IMR-90 (cell line): Measurements from ENCODE around the gene MMAB. TPM values are rescaled to one million over a fixed set of nuclear protein-coding genes. Genes with fewer than 3 reads are reported as not detected.

ENCODE experiments used
- ATAC-seq: fragments of 200-7000 bp; cut with Tn5 transposase; 2 replicates; pipeline ENCODE4 v1.9.1; 2020; ENCODE audit warnings: low read depth, mild to moderate bottlenecking, moderate library complexity
- BruUV-seq: library from RNA; stranded (reverse); fragments of 400-500 nt; replicated peaks from 2 replicates; lab custom pipeline; 2021; lab: Mats Ljungman, UMichigan
- CTCF ChIA-PET: fragments of 300-600 bp; formaldehyde crosslinking; extraction: SDS; loops from one replicate; lab custom pipeline; 2021; ENCODE audit warnings: antibody characterized with exemption; lab: Yijun Ruan, JAX
- POLR2A ChIA-PET: fragments of 300-600 bp; sonication (Branson Sonifier 250); formaldehyde crosslinking; loops from one replicate; lab custom pipeline; 2022; ENCODE audit warnings: antibody characterized with exemption; ENCODE audit not compliant: unreplicated experiment; lab: Charles Lee
- DNase-seq: peaks from one replicate; pipeline ENCODE4 v3.0.0; 2013
- H2AFZ ChIP-seq: replicated peaks from 2 replicates; pipeline ENCODE3; 2013; ENCODE audit warnings: low read length, mild to moderate bottlenecking; ENCODE audit not compliant: poor library complexity
- H2AK5ac ChIP-seq: 2 replicates; pipeline ENCODE4 v1.6.1; 2013; ENCODE audit warnings: low read depth, low read length, inconsistent platforms
- H2AK9ac ChIP-seq: replicated peaks from 2 replicates; pipeline ENCODE3; 2013; ENCODE audit warnings: mild to moderate bottlenecking, low read depth, low read length, moderate library complexity; ENCODE audit not compliant: poor library complexity
- H2BK120ac ChIP-seq: 2 replicates; pipeline ENCODE4 v1.6.1; 2013; ENCODE audit warnings: low read depth, low read length, inconsistent platforms
- H2BK15ac ChIP-seq: 3 replicates; pipeline ENCODE4 v1.6.1; 2013; ENCODE audit warnings: low read depth, low read length, inconsistent platforms
- H2BK20ac ChIP-seq: 2 replicates; pipeline ENCODE4 v1.6.1; 2013; ENCODE audit warnings: low read depth, mild to moderate bottlenecking, inconsistent platforms, low read length, moderate library complexity
- H2BK5ac ChIP-seq: 2 replicates; pipeline ENCODE4 v1.6.1; 2013; ENCODE audit warnings: mild to moderate bottlenecking, low read depth, low read length, inconsistent platforms; ENCODE audit not compliant: poor library complexity, severe bottlenecking
- H3K14ac ChIP-seq: replicated peaks from 2 replicates; pipeline ENCODE4 v1.6.1; 2013; ENCODE audit warnings: low read depth, low read length, inconsistent platforms
- H3K18ac ChIP-seq: 2 replicates; pipeline ENCODE4 v1.6.1; 2013; ENCODE audit warnings: low read depth, low read length, control low read depth
- H3K23ac ChIP-seq: 2 replicates; pipeline ENCODE4 v1.6.1; 2013; ENCODE audit warnings: low read depth, low read length, inconsistent platforms
- H3K27ac ChIP-seq: 2 replicates; pipeline ENCODE4 v1.5.1; 2013; ENCODE audit warnings: mild to moderate bottlenecking, control low read depth, low read length; ENCODE audit not compliant: insufficient read depth
- H3K27me3 ChIP-seq: 2 replicates; pipeline ENCODE4 v1.6.1; 2013; ENCODE audit warnings: low read length; ENCODE audit not compliant: control insufficient read depth, insufficient read depth
- H3K36me3 ChIP-seq: 2 replicates; pipeline ENCODE4 v1.6.1; 2013; ENCODE audit warnings: low read length, mixed read lengths; ENCODE audit not compliant: control insufficient read depth, insufficient read depth
- H3K4ac ChIP-seq: 2 replicates; pipeline ENCODE4 v1.6.1; 2013; ENCODE audit warnings: low read depth, low read length, inconsistent platforms
- H3K4me1 ChIP-seq: 2 replicates; pipeline ENCODE4 v1.6.1; 2013; ENCODE audit warnings: low read length, mixed read lengths; ENCODE audit not compliant: control insufficient read depth, insufficient read depth
- H3K4me2 ChIP-seq: 2 replicates; pipeline ENCODE4 v1.6.1; 2013; ENCODE audit warnings: low read depth, mild to moderate bottlenecking, control low read depth, low read length, moderate library complexity
- H3K4me3 ChIP-seq: 2 replicates; pipeline ENCODE4 v1.5.1; 2013; ENCODE audit warnings: low read depth, mild to moderate bottlenecking, control low read depth, low read length, moderate library complexity; ENCODE audit not compliant: insufficient read depth
- H3K56ac ChIP-seq: 2 replicates; pipeline ENCODE4 v1.6.1; 2013; ENCODE audit warnings: low read length, inconsistent platforms; ENCODE audit not compliant: insufficient read depth; ENCODE audit errors: extremely low read depth
- H3K79me1 ChIP-seq, 2 experiments: 2 replicates each; pipeline ENCODE4 v1.6.1; 2013; ENCODE audit warnings: low read length in 2 of 2, inconsistent platforms in 1 of 2, low read depth in 1 of 2
- H3K9ac ChIP-seq: 2 replicates; pipeline ENCODE4 v1.6.1; 2013; ENCODE audit warnings: low read depth, low read length, control low read depth
- H3K9me1 ChIP-seq: 2 replicates; pipeline ENCODE4 v1.6.1; 2013; ENCODE audit warnings: low read length, inconsistent platforms; ENCODE audit not compliant: insufficient read depth
- H3K9me3 ChIP-seq: 2 replicates; pipeline ENCODE4 v1.6.1; 2013; ENCODE audit warnings: low read length; ENCODE audit not compliant: control insufficient read depth, insufficient read depth
- H4K20me1 ChIP-seq: 2 replicates; pipeline ENCODE4 v1.6.1; 2013; ENCODE audit warnings: low read length, inconsistent platforms; ENCODE audit not compliant: insufficient read depth
- H4K5ac ChIP-seq: 2 replicates; pipeline ENCODE4 v1.6.1; 2013; ENCODE audit warnings: mild to moderate bottlenecking, low read depth, low read length, control low read depth
- H4K8ac ChIP-seq, 2 experiments: 2 replicates each; pipeline ENCODE4 v1.6.1; 2013; ENCODE audit warnings: low read depth in 2 of 2, low read length in 2 of 2, control low read depth in 1 of 2, inconsistent platforms in 1 of 2
- H4K91ac ChIP-seq: 2 replicates; pipeline ENCODE4 v1.6.1; 2013; ENCODE audit warnings: low read depth, low read length, inconsistent platforms; ENCODE audit not compliant: insufficient read depth
- CHD1 ChIP-seq: IDR thresholded peaks from 2 replicates; pipeline ENCODE4 v1.6.1; 2012; ENCODE audit warnings: low read depth, low read length, improper control_type of control experiment
- POLR2A ChIP-seq: IDR thresholded peaks from 2 replicates; pipeline ENCODE4 v1.6.1; 2012; ENCODE audit warnings: mild to moderate bottlenecking, low read depth, low read length
- RFX5 ChIP-seq: IDR thresholded peaks from 2 replicates; pipeline ENCODE4 v1.8.0; 2012; ENCODE audit warnings: low read depth, mild to moderate bottlenecking, low read length, moderate library complexity
- SMC3 ChIP-seq: fragments of 150-350 bp; IDR thresholded peaks from 2 replicates; pipeline ENCODE4 v1.6.1; 2016; ENCODE audit warnings: low read depth, mild to moderate bottlenecking, antibody characterized with exemption, low read length, moderate library complexity
- WGBS, 2 experiments: methylation state at CpG; one replicate each; pipeline versions ENCODE4 v1.1.5 to v1.1.7; 2013; ENCODE audit warnings: missing lambda C conversion rate in 2 of 2; ENCODE audit not compliant: insufficient read length in 1 of 2; ENCODE audit errors: extremely low coverage in 2 of 2; 5-methylcytosine and 5-hydroxymethylcytosine counted together
- dilution Hi-C: fragments of 300-500 bp; cut with HindIII; formaldehyde crosslinking; loops from one replicate; pipeline ENCODE4 v1.14.3; 2018; ENCODE audit warnings: low sequenced_read_pairs; ENCODE audit not compliant: unreplicated experiment
- in situ Hi-C: fragments of 300-500 bp; cut with MboI; formaldehyde crosslinking; loops from 3 replicates; pipeline ENCODE4 v1.14.3; 2019; ENCODE audit warnings: low sequenced_read_pairs, inconsistent platforms, mixed read lengths
- intact Hi-C: fragments of 100-400 bp; cut with micrococcal nuclease; formaldehyde crosslinking; loops from 2 replicates; pipeline ENCODE4 v1.10.0; 2022
- polyA plus RNA-seq, 3 experiments: library from polyadenylated mRNA; depleted of rRNA; stranded (reverse); fragments of >200 nt; gene quantifications; 2 replicates each; pipeline ENCODE4 v1.2.3, GENCODE V29; 2012; ENCODE audit warnings: low replicate concordance in 1 of 3
- total RNA-seq: library from RNA; depleted of rRNA; stranded (reverse); fragments of >200 nt; gene quantifications from 2 replicates; pipeline ENCODE4 v1.2.3, GENCODE V29; 2012
- TF ChIP-seq, protein P1 (sequence below): conservative IDR thresholded peaks from 2 replicates; pipeline ENCODE4 v1.5.1; 2012; ENCODE audit warnings: mild to moderate bottlenecking, low read depth, low read length, improper control_type of control experiment

MMAB gene
- total and polyA plus RNA-seq, 2 of the 4 experiments (the other 2 are of a cell fraction) = 16.5 to 16.9 TPM

DNA sequence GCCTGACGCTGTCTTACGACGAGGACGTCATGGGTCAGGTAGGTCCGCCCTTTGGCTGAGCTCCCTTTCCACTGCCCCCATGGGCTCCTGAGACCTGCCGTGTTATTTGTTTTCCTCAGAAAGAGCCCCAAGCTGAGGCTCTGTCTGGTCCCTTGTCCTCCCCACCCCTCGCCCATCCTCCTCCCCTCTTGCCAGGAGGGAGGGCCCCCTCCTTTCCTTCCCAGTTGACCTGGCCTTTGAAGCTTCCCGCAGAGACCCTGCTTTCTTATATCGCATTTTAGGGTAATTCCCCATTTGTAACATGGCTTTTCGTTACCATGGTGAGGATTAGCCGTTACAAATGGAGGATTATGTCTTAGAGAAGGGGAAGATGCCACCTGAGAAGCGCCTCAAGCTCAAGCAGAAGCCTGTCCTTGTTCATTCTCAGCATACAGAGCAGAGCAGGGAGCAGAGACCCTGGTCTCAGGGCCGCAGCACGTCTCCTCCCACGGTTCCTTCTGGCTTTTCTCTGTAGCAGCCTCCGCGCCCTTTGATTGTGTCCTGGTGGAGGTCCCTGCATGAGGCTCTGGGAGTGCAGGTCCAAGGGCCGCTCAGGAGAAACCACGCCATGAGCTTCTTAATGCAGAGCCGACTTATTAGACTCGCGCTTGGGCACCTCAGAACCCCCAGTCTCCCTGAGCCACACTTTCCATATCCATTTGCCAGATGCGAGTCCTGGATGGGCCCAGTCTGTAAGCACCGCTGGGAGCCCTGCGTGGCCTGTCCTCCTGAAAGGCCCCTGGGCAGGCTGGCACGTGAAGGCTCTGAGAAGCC, 48.6 kb downstream of the MMAB start:
- no peaks in the 10 kb centered on the region for H3K79me1 ChIP-seq
- ChIA-PET CTCF (no interaction called here), POLR2A (no interaction called here)
- no peak overlapping the region for H3K23ac ChIP-seq
- H3K56ac ChIP-seq = no peak overlapping the region
- no peak overlapping the region for H2AK5ac ChIP-seq
- ATAC-seq = no peak
- H3K9me3 ChIP-seq = no peaks in the 10 kb centered on the region
- H3K27me3 ChIP-seq = no peaks in the 10 kb centered on the region
- H3K36me3 ChIP-seq = peaks cover 71% of the 10 kb centered on the region
- 80% methylated on average over 7 of the region's 26 CpGs; no CpG with 5 or more reads in 1 of the 2 experiments for WGBS, 2 experiments
- H4K5ac ChIP-seq = no peak overlapping the region
- intact Hi-C loops = no loop called here
- H3K4me1 ChIP-seq = peaks cover 3% of the 10 kb centered on the region; the same call in 1 of the 2 replicates
- no peak overlapping the region for H3K4me2 ChIP-seq
- no peak overlapping the region for H2BK5ac ChIP-seq
- no peak overlapping the region for H3K9ac ChIP-seq
- TF ChIP-seq SMC3 (no peak), POLR2A (no peak), CHD1 (no peak), RFX5 (no peak)
- TF ChIP-seq, protein P1, sequence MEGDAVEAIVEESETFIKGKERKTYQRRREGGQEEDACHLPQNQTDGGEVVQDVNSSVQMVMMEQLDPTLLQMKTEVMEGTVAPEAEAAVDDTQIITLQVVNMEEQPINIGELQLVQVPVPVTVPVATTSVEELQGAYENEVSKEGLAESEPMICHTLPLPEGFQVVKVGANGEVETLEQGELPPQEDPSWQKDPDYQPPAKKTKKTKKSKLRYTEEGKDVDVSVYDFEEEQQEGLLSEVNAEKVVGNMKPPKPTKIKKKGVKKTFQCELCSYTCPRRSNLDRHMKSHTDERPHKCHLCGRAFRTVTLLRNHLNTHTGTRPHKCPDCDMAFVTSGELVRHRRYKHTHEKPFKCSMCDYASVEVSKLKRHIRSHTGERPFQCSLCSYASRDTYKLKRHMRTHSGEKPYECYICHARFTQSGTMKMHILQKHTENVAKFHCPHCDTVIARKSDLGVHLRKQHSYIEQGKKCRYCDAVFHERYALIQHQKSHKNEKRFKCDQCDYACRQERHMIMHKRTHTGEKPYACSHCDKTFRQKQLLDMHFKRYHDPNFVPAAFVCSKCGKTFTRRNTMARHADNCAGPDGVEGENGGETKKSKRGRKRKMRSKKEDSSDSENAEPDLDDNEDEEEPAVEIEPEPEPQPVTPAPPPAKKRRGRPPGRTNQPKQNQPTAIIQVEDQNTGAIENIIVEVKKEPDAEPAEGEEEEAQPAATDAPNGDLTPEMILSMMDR = no peak
- H2BK15ac ChIP-seq = no peak overlapping the region
- no peak overlapping the region for H4K91ac ChIP-seq
- H3K14ac ChIP-seq = no peak overlapping the region
- H3K27ac ChIP-seq = no peak overlapping the region
- no peaks in the 10 kb centered on the region for H4K20me1 ChIP-seq
- DNase-seq = no peak
- H2AFZ ChIP-seq = no peak overlapping the region
- dilution Hi-C loops = no loop called here
- no peak overlapping the region for H2BK20ac ChIP-seq
- H4K8ac ChIP-seq = no peak overlapping the region
- in situ Hi-C loops = no loop called here
- no peak overlapping the region for H2AK9ac ChIP-seq
- H3K9me1 ChIP-seq = peaks cover 3% of the 10 kb centered on the region
- no peak overlapping the region for H3K4ac ChIP-seq
- BruUV-seq = no TSS peak
- H3K18ac ChIP-seq = no peak overlapping the region
- H2BK120ac ChIP-seq = no peak overlapping the region
- H3K4me3 ChIP-seq = no peak overlapping the region
